H9 (cell line): Measurements from ENCODE around the gene ANKRD39. TPM values are rescaled to one million over a fixed set of nuclear protein-coding genes. Genes with fewer than 3 reads are reported as not detected.

ENCODE experiments used
- DNase-seq: peaks from one replicate; pipeline ENCODE4 v3.0.0-alpha.2; 2017
- H2AFZ ChIP-seq: one replicate; pipeline ENCODE4 v1.6.1; 2013; ENCODE audit warnings: mild to moderate bottlenecking, low read length, control low read depth, moderate library complexity
- H2AK5ac ChIP-seq: 2 replicates; pipeline ENCODE4 v1.6.1; 2013; ENCODE audit warnings: low read length, control low read depth, mixed read lengths; ENCODE audit not compliant: insufficient read length
- H2BK120ac ChIP-seq: one replicate; pipeline ENCODE4 v1.6.1; 2013; ENCODE audit warnings: low read depth, mild to moderate bottlenecking, low read length, control low read depth, inconsistent platforms; ENCODE audit not compliant: poor library complexity, severe bottlenecking
- H2BK12ac ChIP-seq: 2 replicates; pipeline ENCODE4 v1.6.1; 2013; ENCODE audit warnings: low read length, control low read depth, mixed read lengths, low read depth; ENCODE audit not compliant: insufficient read length
- H2BK15ac ChIP-seq: 2 replicates; pipeline ENCODE4 v1.6.1; 2013; ENCODE audit warnings: low read depth, low read length, control low read depth
- H2BK20ac ChIP-seq: one replicate; pipeline ENCODE4 v1.6.1; 2013; ENCODE audit warnings: low read depth, mild to moderate bottlenecking, low read length, control low read depth, inconsistent platforms; ENCODE audit not compliant: poor library complexity, severe bottlenecking
- H2BK5ac ChIP-seq: 2 replicates; pipeline ENCODE4 v1.6.1; 2013; ENCODE audit warnings: low read length, control low read depth, mixed read lengths; ENCODE audit not compliant: insufficient read length
- H3K14ac ChIP-seq: 2 replicates; pipeline ENCODE4 v1.6.1; 2013; ENCODE audit warnings: low read length, control low read depth; ENCODE audit not compliant: insufficient read depth
- H3K18ac ChIP-seq: 2 replicates; pipeline ENCODE4 v1.6.1; 2013; ENCODE audit warnings: low read depth, mild to moderate bottlenecking, mixed read lengths, low read length, control low read depth; ENCODE audit not compliant: insufficient read length
- H3K23ac ChIP-seq: 2 replicates; pipeline ENCODE4 v1.6.1; 2013; ENCODE audit warnings: low read length, control low read depth, mixed read lengths, low read depth; ENCODE audit not compliant: insufficient read length
- H3K23me2 ChIP-seq: 2 replicates; pipeline ENCODE4 v1.6.1; 2013; ENCODE audit warnings: low read depth, mild to moderate bottlenecking, mixed read lengths, low read length, control low read depth; ENCODE audit not compliant: insufficient read length, poor library complexity, severe bottlenecking
- H3K27ac ChIP-seq: 2 replicates; pipeline ENCODE4 v1.5.1; 2013; ENCODE audit warnings: low read length, control low read depth, mixed read lengths, low read depth; ENCODE audit not compliant: insufficient read length
- H3K27me3 ChIP-seq: 2 replicates; pipeline ENCODE4 v1.6.1; 2013; ENCODE audit warnings: low read length, control low read depth, inconsistent platforms; ENCODE audit not compliant: insufficient read depth
- H3K4ac ChIP-seq: 2 replicates; pipeline ENCODE4 v1.6.1; 2013; ENCODE audit warnings: low read depth, mild to moderate bottlenecking, control low read depth, inconsistent platforms, low read length, moderate library complexity
- H3K4me1 ChIP-seq: 2 replicates; pipeline ENCODE4 v1.6.1; 2013; ENCODE audit warnings: low read length, control low read depth, inconsistent platforms; ENCODE audit not compliant: insufficient read depth
- H3K4me2 ChIP-seq: 2 replicates; pipeline ENCODE4 v1.6.1; 2013; ENCODE audit warnings: low read length, control low read depth, mixed read lengths; ENCODE audit not compliant: insufficient read length, insufficient read depth
- H3K56ac ChIP-seq: 2 replicates; pipeline ENCODE4 v1.6.1; 2013; ENCODE audit warnings: low read depth, mild to moderate bottlenecking, mixed read lengths, low read length, control low read depth; ENCODE audit not compliant: insufficient read length
- H3K79me1 ChIP-seq: 2 replicates; pipeline ENCODE4 v1.6.1; 2013; ENCODE audit warnings: low read depth, mild to moderate bottlenecking, moderate library complexity, low read length, control low read depth, inconsistent platforms; ENCODE audit not compliant: insufficient read depth, poor library complexity, severe bottlenecking
- H3K79me2 ChIP-seq: 2 replicates; pipeline ENCODE4 v1.6.1; 2013; ENCODE audit warnings: low read length, control low read depth, inconsistent platforms; ENCODE audit not compliant: insufficient read depth
- H3K9ac ChIP-seq: 2 replicates; pipeline ENCODE4 v1.6.1; 2013; ENCODE audit warnings: low read length, control low read depth, mixed read lengths; ENCODE audit not compliant: insufficient read length; ENCODE audit errors: extremely low read depth
- H3K9me3 ChIP-seq: one replicate; pipeline ENCODE4 v1.6.1; 2013; ENCODE audit warnings: low read depth, low read length, inconsistent platforms; ENCODE audit not compliant: control insufficient read depth
- H3T11ph ChIP-seq: one replicate; pipeline ENCODE4 v1.6.1; 2013; ENCODE audit warnings: mild to moderate bottlenecking, low read length, control low read depth, inconsistent platforms
- H4K20me1 ChIP-seq: one replicate; pipeline ENCODE4 v1.6.1; 2013; ENCODE audit not compliant: control insufficient read depth, insufficient read length, insufficient read depth
- H4K5ac ChIP-seq: 2 replicates; pipeline ENCODE4 v1.6.1; 2013; ENCODE audit warnings: low read depth, mild to moderate bottlenecking, mixed read lengths, low read length, control low read depth; ENCODE audit not compliant: insufficient read length
- H4K8ac ChIP-seq: replicated peaks from 2 replicates; pipeline ENCODE4 v1.6.1; 2013; ENCODE audit warnings: low read length, control low read depth, mixed read lengths, low read depth; ENCODE audit not compliant: insufficient read length
- H4K91ac ChIP-seq: 2 replicates; pipeline ENCODE4 v1.6.1; 2013; ENCODE audit warnings: low read depth, mild to moderate bottlenecking, moderate library complexity, mixed read lengths, low read length, control low read depth; ENCODE audit not compliant: insufficient read length
- H3K27ac Mint-ChIP-seq, 3 experiments: 2 replicates in 2 of 3; 3 replicates in 1 of 3; pipeline ENCODE4 v1.8.0; 2020 to 2021; ENCODE audit warnings: mixed read lengths in 3 of 3, mild to moderate bottlenecking in 1 of 3, moderate library complexity in 1 of 3
- H3K27me3 Mint-ChIP-seq: 2 replicates; pipeline ENCODE4 v1.8.0; 2021; ENCODE audit warnings: low read depth, mild to moderate bottlenecking, moderate library complexity, mixed read lengths
- H3K36me3 Mint-ChIP-seq, 3 experiments: 2 replicates in 2 of 3; 3 replicates in 1 of 3; pipeline ENCODE4 v1.8.0; 2020 to 2021; ENCODE audit warnings: low read depth in 3 of 3, mixed read lengths in 3 of 3; ENCODE audit not compliant: insufficient read depth in 1 of 3
- H3K4me1 Mint-ChIP-seq, 2 experiments: 2 replicates each; pipeline ENCODE4 v1.8.0; 2020; ENCODE audit warnings: mixed read lengths in 2 of 2
- H3K4me3 Mint-ChIP-seq, 2 experiments: 2 replicates in 1 of 2; 3 replicates in 1 of 2; pipeline ENCODE4 v1.8.0; 2020 to 2021; ENCODE audit warnings: mild to moderate bottlenecking in 2 of 2, mixed read lengths in 2 of 2, moderate library complexity in 1 of 2
- H3K9me3 Mint-ChIP-seq, 2 experiments: 2 replicates in 1 of 2; 3 replicates in 1 of 2; pipeline ENCODE4 v1.8.0; 2020; ENCODE audit warnings: mild to moderate bottlenecking in 2 of 2, mixed read lengths in 2 of 2, moderate library complexity in 1 of 2
- CTCF ChIP-seq: fragments of 200-600 bp; sonication (generic); conservative IDR thresholded peaks from 3 replicates; pipeline ENCODE4 v1.8.0; 2021; ENCODE audit warnings: antibody characterized with exemption, mild to moderate bottlenecking
- WGBS: extraction: QIAGEN DNeasy Blood & Tissue Kit; methylation state at CpG from one replicate; pipeline ENCODE4 v1.1.7; 2013; ENCODE audit warnings: missing lambda C conversion rate, low lambda C conversion rate, mixed read lengths; ENCODE audit not compliant: insufficient read length; ENCODE audit errors: extremely low coverage; 5-methylcytosine and 5-hydroxymethylcytosine counted together
- total RNA-seq: library from RNA; stranded (reverse); gene quantifications from 2 replicates; pipeline ENCODE4 v1.2.1, GENCODE V29; 2021

ANKRD39 gene
- total RNA-seq, 1 experiment from 2014 or later = 13.0 TPM

DNA sequence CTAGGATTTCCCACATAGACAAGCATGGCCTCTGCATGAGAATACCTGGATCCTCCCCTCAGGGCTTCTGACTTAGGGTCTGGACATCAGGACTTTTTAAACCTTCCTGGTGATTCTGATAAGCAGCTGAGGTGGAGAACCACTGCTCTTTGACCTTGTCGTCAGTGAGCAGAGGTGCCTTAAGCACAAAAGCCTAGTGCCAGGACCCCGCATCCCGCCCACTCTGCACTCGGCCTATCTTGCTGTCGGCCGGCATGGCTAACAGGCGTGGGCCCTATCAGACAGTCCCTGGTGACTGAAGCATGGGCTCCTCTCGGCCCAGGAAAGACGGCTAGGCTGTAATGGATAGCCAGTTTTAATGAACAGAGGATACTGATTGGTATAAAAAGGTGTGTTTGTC, 20.2 kb downstream of the ANKRD39 start:
- Histone ChIP-seq H3K56ac (no peak overlapping the region), H2BK5ac (no peak overlapping the region), H4K91ac (no peak overlapping the region), H3K27me3 (no peaks in the 10 kb centered on the region), H2BK15ac (no peak overlapping the region), H4K5ac (no peak overlapping the region), H2AK5ac (no peak overlapping the region), H3K9ac (no peak overlapping the region), H2BK20ac (no peak overlapping the region), H3K27ac (no peak overlapping the region), H3K9me3 (no peaks in the 10 kb centered on the region), H2BK12ac (no peak overlapping the region), H3K79me2 (no peaks in the 10 kb centered on the region), H2AFZ (no peak overlapping the region), H3K23ac (no peak overlapping the region), H3K14ac (no peak overlapping the region; the same call in 1 of the 2 replicates), H3K4ac (no peak overlapping the region), H4K8ac (no peak overlapping the region), H2BK120ac (no peak overlapping the region), H3K4me1 (no peaks in the 10 kb centered on the region), H3K79me1 (no peaks in the 10 kb centered on the region), H4K20me1 (no peaks in the 10 kb centered on the region), H3K23me2 (no peaks in the 10 kb centered on the region), H3K18ac (no peak overlapping the region), H3T11ph (no peak overlapping the region), H3K4me2 (no peak overlapping the region)
- Mint-ChIP-seq H3K27ac (0 out of 7 replicates have a peak overlapping the region, but pooled peaks of 1 of the 3 experiments have one; percentile 27), H3K9me3 (no peaks in the 10 kb centered on the region), H3K27me3 (no peaks in the 10 kb centered on the region; the same call in none of the 2 replicates), H3K4me3 (no peak overlapping the region), H3K36me3 (peaks cover 14 to 38% (median 25%) of the 10 kb centered on the region in 3 experiments), H3K4me1 (peaks cover 11 to 16% of the 10 kb centered on the region in 2 experiments)
- no peak for DNase-seq
- TF ChIP-seq CTCF = no peak
- WGBS = no CpG with 5 or more reads among the region's 9 CpGs
